IPS-11a (cell line): ENCODE measurements around the gene TPM2.

Source experiments
- H3K4me3 ChIP-seq: one replicate; pipeline ENCODE4 v1.5.1; 2013; ENCODE audit warnings: low read depth, low read length, control low read depth

TPM2 gene

DNA sequence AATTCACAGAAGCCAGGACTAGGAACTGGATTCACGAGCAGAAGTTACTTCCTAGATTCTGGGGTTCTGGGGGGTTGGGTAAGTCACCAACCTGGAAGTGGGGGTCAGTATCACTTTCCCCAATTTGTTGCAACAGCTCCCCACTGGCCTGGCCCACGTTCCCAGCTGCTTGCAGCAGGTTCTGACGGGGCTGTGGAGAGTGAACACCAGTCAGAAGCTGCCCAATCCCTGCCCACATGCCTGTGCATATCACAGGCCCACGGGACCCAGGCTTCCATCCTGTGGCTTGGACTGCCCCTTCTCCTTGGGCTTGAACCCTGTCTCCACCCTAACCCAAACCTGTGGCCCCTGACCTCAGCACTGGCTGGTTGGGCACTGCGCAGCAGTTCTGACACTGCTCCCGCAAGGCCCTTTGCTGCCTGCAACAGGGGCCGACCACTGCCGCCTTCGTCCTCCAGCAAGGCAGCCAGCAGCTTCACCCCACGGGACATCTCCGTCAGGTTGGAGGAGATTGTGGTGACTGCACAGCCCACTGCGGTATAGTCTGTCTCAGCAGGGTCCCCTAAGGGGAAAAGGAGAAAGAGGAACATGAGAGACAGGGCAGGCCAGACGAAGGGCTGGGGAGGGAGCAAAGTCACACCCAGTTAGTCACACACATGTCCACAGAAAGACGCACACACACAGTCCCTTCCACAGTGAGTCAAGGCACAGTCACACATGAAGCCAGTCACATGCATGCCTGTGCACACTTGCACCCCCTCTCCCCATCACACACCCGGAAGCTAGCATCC is 29.2 kb upstream of the TPM2 start:
- no peak overlapping the region for H3K4me3 ChIP-seq

DNA sequence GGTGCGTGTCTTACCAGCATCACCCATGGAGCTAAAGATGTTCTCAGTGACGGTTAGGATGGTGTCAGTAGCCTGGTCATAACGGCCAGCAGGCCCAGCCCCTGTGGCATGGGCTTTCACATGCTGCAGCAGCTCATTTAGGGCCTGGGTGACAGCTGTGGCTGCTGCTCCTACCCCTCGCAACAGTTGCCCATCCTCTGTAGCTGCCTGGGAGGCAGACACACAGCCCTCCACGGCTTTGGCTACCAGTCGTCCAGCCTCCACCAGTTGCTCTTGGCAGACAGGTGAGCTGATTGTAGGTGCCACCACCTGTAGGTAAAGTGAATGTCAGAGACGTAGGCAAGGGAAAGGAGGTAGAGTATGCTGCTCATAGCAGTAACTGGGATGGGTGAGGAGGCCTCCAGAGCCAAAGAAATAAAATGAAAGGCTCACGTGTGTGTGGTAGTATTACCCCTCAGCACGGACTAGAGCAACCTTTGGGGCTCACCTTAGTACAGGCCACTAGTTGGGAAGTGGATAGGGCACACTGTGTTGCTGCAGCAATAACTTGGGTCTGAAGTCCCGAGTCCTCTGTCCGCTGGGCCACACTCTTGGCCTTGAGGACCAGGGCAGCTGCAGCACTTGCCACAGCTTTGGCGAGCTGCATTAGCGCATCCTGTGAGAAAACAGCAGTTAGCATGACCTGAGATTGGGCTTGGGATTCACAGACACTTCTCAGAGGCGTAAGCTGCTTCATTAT is 27.6 kb upstream of the TPM2 start:
- no peak overlapping the region for H3K4me3 ChIP-seq

DNA sequence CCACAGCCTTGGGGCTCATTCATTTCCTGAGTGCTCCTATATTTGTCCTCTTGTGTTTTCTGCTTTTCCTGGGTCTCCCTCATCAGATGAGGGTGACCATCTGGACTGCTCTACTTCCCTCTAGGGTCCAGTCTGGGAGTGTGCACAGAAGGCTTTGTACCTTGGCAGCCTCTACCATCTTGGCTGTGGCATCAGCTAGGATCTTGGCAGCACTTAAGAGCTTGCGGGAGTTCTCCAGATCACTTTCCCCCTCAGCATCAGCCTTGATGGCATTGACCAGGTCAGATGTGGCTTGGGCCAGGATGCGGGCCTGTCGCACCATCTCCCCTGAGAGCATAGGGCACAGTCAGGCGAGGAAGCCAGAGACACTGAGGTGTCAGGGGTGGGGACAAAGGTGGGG is 26.5 kb upstream of the TPM2 start:
- H3K4me3 ChIP-seq: no peak overlapping the region

DNA sequence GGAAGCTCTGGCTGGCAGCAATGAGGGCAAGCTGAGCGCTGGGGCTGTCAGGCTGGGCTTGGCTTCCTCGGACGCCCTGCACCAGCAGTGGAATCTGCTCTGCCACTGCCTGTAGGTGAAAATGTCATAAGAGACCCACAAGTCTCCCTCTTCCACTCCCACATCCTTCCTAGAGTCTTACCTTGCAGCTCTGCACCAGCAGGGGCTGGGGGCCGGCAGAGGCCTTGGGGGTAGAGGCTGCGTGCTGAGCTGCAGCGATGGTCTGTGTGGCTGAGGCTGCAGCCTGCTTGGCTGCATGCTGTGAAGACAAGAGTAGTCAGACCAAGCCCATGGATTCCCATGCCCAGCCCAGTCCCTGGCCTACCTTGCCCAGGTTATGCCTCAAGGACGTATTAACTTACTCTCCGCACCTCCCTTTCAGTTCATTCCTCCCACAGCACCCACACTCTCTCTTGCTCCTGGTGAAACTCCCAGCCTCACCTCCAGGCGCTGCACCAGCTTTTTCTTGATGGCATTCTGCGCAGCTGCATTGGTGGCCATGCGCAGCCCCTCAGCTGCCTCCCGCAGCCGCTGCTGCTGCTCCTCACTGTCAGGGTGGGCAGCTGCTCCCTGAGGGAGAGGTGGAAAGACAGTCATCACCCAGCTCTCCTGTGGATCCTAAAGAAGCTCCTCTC is 25.0 kb upstream of the TPM2 start:
- no peak overlapping the region for H3K4me3 ChIP-seq

DNA sequence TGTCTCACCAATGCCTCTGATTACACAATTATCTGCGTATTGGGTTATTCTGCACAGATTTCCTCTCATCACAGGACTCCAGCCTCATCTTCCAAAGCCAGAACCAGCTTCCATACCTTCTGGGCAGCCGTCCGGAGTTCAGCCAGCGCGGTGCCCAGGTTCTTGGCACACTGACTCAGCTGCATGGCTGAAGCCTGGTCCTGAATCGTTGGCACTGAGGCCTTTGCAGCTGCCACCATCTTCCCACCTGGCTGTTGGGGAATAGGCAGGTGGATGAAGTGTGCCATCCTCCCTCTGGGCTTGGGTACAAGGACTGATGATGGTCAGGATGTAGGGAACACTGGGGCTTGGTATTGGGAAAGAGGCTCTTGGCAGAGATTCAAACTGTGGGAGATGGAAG is 24.4 kb upstream of the TPM2 start:
- no peak overlapping the region for H3K4me3 ChIP-seq

DNA sequence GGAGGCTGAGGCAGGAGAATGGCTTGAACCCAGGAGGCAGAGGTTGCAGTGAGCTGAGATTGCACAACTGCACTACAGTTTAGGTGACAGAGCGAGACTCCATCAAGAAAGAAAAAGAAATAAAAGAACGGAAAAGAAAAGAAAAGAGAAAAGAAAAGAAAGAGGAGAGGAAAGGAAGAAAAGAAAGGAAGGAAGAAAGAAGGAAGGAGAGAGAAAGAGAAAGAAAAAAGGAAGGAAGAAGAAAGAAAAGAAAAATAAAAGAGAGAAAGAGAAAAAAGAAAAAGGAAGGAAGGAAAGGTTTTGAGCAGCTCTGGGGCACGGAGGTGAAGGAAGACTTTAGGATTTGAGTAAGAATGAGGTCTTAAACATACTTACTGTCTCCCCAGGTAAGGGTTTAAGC is 23.9 kb upstream of the TPM2 start:
- no peak overlapping the region for H3K4me3 ChIP-seq

DNA sequence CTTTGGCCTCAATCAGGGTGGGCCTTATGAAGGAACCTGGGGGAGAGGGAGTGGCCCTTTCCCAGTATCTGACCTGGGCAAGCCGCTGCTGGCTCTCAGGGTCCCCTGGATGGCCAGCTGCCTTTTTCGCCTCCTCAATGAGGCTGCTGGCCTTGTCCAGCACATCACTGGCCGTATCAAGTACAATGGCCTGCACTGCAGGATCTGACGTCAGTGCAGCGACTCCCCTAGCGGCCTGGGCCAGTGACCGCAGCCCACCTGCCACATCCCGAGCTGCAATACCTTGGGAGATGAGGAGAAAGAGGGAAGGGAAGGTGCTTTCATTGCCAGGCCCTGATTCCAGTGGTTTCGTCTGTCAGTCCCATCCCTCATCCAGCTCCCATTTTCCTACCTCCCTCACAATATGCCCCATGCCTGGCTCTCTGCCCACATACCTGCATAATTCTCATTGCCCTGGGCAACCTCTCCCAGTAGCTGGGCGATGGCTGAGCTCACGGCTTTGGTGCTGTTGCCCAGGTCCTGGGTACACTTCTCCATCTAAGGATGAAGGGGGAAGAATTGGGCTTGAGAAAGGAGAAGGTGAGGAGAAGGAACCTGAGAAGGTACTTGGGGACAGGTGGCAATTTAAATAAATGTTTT is 23.2 kb upstream of the TPM2 start:
- no peak overlapping the region for H3K4me3 ChIP-seq

DNA sequence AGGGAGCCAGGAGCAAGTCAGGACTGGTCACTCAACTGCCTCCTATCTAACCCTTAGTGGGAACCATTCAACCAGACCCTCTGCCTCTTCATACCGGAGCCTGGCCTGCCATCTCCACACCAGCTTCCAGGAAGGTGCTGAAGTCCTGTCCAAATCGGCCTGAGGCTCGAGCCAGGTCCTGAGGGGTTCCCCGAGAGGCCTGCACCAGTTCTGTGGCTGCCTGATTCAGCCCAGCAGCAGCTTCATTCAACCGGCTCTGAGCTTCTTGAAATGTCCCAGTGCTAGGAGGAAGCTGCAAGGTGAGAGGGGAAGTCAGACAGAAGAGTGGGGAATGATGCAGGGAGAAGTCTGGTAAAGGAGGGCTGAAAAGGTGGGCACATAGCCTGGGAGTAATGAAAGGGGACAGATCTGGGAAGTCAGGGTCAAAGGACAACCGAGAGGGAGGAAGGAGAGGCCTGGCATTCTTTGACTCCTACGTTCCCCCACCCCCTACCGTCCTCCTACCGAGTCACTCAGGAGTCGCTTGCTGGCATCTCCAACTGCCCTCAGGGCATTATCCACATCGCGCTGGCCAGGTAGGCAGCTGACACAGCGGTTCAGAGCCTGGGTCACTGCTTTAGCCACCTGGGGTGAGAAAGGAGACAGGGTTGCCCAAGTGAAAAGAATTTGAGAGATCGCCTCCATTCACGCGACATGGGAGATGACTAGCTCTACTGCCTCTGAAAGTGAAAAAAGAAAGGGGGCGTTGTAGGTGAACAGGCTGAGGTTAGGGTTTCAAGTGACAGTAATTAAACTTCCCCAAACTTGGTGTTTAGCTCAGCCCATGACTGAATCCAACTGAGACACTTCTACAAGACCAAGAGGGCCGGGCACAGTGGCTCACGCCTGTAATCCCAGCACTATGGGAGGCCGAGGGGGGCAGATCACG is 22.0 kb upstream of the TPM2 start:
- no peak overlapping the region for H3K4me3 ChIP-seq

DNA sequence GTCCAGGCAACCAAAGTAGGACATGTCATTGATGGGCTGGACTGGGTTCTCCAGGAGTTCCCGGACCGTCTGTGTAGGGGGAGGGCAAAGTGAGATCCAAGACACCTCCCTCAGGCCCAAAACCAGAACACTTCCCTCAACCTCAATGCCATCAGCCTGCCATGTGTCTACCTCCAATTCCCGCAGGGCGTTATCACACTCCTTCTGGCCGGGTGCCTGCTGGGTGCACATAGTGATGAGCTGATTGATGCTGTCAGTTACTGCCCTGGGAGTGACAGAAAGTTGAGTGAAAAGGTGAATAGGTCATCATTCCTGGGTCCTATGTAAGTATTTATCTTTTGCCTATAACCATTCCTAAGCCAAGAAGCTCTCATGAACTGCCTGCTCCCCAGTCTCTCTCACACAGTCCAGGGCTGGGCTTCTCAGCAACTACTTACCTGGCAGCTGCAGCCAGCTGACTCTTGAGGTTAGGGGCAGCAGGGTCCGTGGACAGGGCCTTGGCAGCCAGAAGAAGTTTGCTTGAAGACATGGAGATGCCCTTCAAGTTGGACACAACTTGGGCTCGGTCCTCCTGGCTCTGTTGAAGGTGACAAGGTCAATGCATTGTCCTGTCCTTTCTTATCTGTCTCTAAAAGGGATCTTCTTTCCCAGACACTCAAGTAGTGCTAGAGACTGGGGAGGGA is 21.2 kb upstream of the TPM2 start:
- H3K4me3 ChIP-seq: no peak overlapping the region

DNA sequence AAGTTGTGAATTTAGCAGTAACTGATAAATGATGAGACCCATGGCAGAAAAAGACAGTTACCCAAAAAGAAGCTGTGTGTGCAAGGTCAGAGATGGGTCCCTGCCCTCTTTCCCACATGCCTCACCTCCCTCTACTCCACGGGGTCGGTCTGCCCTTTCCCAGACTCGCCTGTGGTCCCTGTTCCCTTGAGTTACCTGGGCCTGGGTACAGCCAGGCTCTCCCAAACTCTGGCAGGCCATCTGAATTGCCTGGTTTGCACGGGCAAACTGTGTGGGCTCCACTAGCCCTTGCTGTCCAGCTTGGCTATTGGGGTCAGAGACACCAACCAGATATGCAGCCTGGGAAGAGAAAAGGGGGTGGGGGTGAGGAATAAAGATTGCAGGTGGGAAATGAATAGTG is 18.4 kb upstream of the TPM2 start:
- H3K4me3 ChIP-seq: no peak overlapping the region

DNA sequence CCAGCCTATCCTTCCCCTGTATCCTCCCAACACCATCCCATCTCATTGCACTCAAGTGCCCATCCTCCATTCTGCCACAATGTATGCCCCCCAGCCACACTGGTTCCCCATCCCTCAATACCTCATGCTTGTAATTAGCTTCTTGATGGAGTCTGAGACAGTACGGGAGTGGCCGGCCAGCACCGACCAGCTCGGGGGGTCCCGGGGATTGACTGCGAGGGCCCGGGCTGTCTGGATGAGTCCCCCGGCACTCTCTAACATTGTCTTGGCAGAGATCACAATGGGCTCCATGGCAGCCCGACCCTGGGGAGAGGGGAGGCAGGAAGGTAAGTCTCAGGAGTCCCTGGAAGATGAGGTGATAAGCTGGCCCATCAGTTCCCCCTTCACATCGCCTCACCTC is 17.2 kb upstream of the TPM2 start:
- no peak overlapping the region for H3K4me3 ChIP-seq

DNA sequence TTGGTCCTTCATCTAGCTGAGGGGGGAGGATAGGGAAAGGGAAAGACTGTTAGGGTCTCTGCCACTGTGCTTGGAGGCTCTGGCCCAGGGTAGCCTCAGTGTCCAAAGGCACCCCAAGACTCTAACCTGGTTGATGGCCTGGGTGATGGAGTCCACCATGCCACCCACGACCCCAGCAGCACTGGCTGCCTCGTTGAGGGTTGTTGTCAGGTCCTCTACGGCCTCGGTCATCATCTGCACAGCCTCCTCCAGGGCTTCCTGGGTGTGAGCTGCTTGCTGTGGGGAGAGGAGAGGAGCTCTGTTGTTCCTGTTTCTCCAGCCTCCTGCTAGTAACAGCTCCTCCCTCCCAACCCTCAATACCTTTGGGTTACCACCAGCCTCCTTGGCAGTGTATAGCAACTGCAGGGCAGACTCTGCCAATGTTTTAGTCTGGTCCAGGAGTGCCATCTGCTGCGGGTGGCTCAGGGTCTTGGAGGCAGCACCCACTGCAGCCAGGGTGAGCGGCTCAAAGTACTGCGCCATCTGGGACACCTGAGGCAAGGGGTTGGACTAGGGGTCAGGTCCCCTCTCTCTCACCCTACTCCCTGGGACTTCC is 16.2 kb upstream of the TPM2 start:
- no peak overlapping the region for H3K4me3 ChIP-seq

DNA sequence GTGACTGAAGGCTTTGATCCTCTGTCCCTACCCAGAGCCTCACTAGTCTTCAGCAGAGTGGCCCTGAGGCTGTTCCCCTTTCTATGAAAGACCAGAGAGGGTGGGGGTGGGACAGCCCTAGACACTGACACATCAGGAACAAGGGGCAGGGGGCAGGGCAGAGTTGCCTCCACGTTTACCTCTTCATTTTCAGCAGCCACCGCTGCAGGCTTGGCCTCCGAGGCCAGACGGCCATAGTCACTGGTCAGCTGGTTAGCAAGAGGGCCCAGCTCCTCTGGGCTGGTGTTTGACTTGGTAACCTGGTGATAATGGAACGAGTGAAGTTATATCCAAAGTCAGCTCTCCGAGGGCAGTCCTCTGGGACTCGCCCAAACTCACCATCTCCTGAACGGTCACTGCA is 15.6 kb upstream of the TPM2 start:
- H3K4me3 ChIP-seq: no peak overlapping the region

DNA sequence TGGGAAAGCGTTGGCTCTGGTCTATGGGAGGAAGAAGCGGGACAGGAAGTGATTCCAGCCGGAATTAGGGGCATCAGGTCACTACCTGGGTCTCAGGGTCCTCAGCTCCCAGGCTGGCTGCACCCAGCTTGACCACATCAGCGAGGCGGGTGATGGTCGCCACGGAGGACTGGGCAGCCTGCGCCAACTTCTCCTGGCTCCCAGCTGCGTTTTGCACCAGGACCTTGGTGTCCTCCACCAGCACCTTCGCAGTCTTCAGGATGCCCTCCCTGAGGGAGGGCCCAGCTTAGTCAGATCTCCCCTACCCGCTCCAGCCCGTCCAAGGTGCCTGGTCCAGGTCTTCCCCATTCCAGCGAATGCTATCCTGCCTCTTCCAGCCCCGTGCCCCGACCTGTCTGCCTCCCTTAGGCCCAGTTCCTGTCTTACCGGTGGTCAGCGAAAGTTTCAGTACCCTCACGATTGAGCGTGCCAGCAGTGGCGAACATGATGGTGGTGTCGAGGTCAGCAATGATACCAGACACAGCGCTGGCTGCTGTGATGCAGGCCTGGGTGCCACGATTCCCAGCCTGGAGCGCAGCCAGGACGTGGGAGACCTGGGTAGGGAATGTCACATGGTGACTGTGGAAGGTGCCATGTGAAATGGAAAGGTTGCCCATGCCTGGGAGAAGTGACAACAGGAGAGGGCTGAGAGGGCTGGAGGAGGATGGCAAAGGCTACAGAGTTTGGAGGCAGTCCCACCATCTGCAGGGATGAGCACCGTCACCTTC is 14.4 kb upstream of the TPM2 start:
- H3K4me3 ChIP-seq: no peak overlapping the region

DNA sequence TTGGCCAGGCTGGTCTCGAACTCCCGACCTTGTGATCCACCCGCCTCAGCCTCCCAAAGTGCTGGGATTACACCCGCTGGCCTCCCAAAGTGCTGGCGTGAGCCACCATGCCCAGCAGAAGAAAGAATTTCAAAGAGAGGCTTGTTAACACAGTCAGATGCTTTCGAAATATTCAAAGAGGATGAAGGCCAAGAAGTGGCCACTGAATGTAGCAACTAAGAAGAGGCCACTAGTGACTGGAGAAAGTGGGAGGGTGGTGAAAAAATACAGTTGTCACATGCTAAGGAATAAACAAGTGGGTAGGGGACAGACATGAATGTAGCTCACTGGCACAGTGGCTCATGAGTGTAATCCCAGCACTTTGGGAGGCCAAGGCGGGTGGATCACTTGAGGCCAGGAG is 13.0 kb upstream of the TPM2 start:
- H3K4me3 ChIP-seq: no peak overlapping the region

DNA sequence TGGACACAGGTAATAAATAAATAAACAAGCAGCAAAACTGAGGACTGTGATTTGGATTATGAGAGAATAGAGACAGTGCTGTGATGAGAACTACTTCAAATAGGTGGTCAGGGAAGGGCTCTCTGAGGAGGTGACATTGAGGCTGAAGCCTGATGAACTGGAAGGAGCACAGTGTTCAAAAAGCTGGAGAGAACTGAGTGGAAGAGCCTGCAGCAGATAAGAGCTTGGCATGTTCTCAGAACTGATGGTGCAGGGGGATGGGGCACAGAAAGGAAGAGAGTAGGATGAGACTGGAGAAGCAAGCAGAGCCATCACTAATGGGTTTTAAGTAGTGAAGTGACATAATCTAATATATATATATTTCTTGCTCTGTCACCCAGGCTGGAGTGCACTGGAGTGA is 11.2 kb upstream of the TPM2 start:
- H3K4me3 ChIP-seq: no peak overlapping the region

DNA sequence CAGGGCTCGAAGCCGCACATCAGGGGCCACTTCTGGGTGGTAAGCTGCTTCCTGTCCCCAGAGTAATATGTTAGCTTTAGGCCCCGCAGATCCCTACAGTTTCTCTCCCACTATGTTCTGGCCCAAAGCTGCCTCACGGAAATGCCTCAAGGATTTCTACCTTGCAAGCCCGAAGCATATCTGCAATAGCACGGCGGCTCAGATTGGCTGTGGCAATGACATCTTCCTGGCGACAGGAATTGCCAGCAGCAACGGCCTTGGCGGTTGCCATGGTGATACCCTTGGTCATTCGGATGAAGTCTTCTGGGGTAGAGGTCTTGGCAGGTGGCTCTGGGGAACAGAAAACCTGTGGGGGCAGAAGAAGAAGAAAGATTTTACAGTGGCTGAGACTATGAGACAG is 10.3 kb upstream of the TPM2 start:
- no peak overlapping the region for H3K4me3 ChIP-seq

DNA sequence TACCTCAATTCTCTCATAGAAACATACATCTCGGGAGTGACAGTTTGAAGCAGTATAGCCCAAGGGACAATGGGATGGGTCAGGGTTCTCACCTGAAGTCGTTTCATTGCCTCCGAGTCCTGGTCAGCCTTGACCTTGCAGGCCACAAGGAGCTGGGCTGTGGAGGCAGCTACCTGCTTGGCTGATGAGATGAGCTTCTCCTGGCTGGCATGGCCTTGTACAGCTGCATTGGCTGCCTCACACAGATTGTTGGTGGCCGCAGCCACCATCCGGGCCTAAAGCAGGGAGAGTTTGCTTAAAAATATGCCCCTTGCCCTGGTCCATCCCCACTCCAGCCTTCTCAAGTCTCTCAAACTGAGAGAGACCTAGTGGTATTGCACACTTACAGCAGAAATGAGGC is 8.5 kb upstream of the TPM2 start:
- H3K4me3 ChIP-seq: no peak overlapping the region

DNA sequence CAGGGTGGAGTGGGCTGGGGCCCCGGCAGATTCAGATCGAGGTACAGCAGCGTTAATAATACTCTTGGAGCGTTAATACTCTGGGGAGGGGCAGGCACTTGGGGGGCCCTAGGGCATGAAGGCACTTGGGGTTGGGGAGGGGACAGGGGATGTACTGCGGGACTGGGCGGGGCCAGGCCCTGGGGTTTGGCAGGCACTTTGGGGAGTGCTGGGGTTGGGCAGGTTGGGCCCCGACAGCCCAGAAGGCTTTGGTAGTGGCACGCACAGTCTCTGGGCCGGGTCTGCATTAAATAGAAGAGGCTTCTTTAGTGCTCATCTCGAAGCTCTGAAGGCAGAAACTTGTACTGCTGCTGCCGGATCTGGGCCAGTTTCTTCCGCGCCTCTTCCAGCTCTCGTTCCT is 7.8 kb upstream of the TPM2 start:
- H3K4me3 ChIP-seq: no peak overlapping the region
